Retinal pigment epithelial cell (primary cell): ENCODE results near the gene CENPO.

ENCODE experiments used
- DNase-seq: peaks from one replicate; pipeline ENCODE4 v3.0.0-alpha.2; 2010; ENCODE audit warnings: low read depth
- H3K4me3 ChIP-seq: 2 replicates; pipeline ENCODE4 v1.5.1; 2011; ENCODE audit warnings: mild to moderate bottlenecking, low read length, control low read depth, moderate library complexity
- TF ChIP-seq, protein P1 (sequence below): conservative IDR thresholded peaks from 2 replicates; pipeline ENCODE4 v1.5.1; 2011; ENCODE audit warnings: low read depth, low read length, control low read depth, inconsistent platforms

The CENPO gene

DNA sequence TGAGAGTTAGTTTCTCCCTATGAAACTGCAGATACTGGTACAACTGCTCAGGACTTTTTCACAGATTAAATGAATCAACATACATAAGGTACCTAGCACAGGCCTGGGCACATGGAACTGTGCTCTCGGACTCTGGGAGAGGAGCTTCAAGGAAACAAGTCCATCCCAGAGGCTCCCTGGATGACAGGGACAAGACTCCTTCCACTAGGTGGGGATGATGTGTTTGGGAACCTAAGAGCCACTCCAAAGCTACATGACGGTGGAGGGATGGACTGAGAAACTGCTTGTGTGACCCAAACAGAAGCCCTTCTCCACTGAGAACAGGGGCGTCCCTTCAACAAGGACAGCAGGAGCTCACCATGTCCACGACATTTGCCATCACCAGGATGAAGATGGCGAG, 37.1 kb downstream of the CENPO start:
- TF ChIP-seq, protein P1, sequence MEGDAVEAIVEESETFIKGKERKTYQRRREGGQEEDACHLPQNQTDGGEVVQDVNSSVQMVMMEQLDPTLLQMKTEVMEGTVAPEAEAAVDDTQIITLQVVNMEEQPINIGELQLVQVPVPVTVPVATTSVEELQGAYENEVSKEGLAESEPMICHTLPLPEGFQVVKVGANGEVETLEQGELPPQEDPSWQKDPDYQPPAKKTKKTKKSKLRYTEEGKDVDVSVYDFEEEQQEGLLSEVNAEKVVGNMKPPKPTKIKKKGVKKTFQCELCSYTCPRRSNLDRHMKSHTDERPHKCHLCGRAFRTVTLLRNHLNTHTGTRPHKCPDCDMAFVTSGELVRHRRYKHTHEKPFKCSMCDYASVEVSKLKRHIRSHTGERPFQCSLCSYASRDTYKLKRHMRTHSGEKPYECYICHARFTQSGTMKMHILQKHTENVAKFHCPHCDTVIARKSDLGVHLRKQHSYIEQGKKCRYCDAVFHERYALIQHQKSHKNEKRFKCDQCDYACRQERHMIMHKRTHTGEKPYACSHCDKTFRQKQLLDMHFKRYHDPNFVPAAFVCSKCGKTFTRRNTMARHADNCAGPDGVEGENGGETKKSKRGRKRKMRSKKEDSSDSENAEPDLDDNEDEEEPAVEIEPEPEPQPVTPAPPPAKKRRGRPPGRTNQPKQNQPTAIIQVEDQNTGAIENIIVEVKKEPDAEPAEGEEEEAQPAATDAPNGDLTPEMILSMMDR, result peak; percentile 19
- DNase-seq, result no peak
- H3K4me3 ChIP-seq, result no peak overlapping the region

DNA sequence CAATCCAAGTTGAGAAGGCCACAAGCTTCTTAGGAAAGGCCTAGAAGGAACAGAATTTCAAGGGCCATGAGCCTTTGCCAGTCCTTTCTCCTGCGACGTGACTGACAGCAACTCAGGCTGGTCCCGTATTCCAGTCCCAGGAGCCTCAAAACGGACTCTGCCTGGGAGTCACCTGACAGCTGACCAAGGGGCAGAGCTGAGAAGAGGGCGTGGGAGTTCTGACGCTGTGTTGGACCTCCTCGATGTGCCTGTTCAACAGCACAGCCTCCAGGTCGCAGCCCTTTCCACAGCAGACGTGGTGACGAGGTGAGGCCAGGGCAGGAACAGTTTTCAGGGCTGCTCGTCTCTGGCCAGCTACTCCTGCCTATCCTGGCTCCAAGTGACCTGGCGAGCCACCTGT, 37.6 kb downstream of the CENPO start:
- no peak overlapping the region for H3K4me3 ChIP-seq
- DNase-seq, result no peak
- TF ChIP-seq, protein P1, result no peak

DNA sequence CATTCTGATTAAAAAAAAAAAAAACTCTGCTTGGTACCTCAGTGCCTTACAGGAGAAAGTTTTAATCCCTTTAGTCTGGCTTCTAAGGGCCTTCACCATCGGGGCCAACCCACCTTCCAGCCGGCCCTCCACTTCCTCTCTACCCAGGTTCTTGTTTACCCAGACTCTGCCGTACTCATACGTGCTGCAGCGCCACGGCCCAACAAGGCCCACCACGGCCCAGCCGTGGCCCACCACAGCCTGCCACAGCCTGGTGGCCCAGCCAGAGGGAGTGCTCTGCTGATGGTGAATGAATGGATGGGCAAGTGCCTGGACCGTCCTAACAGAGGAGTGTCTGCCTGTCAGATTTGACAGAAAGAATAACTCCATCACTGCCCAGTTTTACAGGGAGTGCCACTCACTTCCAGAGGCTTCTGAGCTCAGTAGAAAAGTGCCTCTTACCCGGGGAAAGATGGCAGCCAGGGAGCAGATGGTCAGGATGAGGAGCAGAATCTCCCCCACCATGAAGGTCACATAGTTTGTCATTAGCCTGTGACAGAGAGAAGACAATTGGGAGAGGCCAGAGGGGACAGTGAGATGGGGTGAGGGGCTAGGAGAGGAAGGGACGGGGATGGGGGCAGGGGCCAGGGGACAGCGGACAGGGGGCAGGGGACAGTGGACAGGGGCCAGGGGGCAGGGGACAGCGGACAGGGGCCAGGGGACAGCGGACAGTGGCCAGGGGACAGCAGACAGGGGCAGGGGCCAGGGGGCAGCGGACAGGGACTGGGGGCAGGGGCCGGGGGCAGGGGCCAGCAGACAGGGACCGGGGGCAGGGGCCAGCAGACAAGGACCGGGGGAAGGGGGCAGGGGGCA, 38.2 kb downstream of the CENPO start:
- TF ChIP-seq, protein P1, result no peak
- no peak for DNase-seq
- H3K4me3 ChIP-seq, result no peak overlapping the region

DNA sequence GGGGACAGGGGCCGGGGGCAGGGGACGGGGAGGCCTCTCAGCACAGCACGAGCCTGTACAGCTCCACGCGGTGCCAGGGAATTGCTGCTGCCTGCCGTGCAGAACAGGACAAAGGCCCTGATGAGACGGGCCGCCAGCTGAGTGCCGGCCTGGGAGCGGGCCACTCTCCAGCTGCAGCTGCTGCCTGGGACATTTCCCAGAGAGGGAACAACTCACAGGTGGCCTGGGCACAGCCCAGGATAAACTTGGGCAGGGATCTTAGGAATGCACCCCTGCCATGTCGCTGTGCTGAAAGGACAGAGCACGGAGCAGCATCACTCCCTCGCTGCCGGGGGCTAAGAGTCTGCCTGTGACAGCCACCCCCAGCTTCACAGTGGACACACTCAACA, 38.8 kb downstream of the CENPO start:
- no peak for DNase-seq
- H3K4me3 ChIP-seq, result no peak overlapping the region
- TF ChIP-seq, protein P1, result no peak

DNA sequence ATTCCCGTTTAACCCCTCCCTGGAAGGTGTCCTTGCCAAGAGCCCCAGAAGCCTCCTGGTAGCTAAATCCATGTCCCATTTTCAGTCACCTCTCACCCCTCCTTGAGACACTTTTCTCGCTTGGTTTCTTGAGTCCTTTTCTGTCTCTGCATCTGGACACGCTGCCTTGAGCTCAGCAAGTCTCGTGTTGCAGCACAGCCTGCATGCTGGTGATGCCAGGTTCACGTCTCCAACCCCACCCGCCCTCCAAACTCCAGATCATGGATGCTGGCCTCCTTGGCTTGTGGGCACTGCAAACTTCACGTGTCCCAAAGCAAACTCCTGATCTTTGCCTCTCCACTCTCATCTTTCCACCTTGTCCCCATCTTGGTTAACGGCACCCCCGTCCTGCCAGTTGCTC, 39.3 kb downstream of the CENPO start:
- DNase-seq, result no peak
- no peak overlapping the region for H3K4me3 ChIP-seq
- TF ChIP-seq, protein P1, result no peak

DNA sequence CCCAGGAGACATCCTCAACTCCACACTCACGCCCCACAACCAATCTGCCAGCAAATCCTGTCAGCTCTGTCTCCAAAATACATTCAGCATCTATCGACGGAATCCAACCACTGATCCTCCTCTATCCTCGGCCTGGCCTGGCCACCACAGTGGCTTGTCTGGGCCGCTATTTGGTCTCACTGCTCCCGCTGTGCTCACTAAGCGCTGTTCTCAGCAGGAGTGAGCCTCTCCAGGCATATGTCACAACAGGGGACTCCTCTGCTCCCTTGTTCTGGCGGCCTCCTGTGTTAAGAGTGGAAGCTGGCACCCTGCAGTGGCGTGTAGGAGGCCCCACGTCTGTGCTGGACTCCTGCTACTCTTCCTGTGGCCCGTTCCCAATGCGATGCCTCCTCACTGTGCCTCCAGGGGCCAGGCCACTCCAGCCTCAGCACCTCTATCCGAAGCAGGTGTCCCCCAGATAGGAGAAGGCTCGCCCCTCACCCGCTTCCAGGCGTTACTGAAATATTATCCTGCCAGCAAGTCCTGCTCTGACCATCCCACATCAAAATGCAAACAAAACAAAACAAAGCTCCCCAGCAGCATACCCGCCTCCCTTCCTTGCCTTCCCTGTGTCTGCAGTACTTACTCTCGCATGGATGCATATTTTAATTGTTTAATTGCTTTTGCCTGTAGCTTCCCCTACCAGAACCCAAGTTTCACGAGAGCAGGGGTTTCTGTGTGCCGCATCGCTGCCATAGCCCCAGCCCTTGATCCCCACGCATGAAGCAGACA, 39.9 kb downstream of the CENPO start:
- TF ChIP-seq, protein P1, result no peak
- no peak overlapping the region for H3K4me3 ChIP-seq
- DNase-seq, result no peak
